KMS-11 (cell line): ENCODE results near the gene XRCC1.
A peak's percentile ranks its signal among the peaks of the same experiment; 100 is the strongest.

Experiments used
- H2AFZ ChIP-seq: fragments of 200-600 bp; sonication (generic); 2 replicates; pipeline ENCODE4 v1.6.1; 2016; ENCODE audit warnings: antibody characterized with exemption, mixed run types, low read depth
- H3K27ac ChIP-seq: fragments of 200-600 bp; sonication (generic); 2 replicates; pipeline ENCODE4 v1.6.1; 2016; ENCODE audit warnings: mild to moderate bottlenecking, mixed run types
- H3K27me3 ChIP-seq: fragments of 200-600 bp; sonication (generic); 2 replicates; pipeline ENCODE4 v1.6.1; 2017; ENCODE audit warnings: mild to moderate bottlenecking, low read depth, mixed run types, moderate library complexity; ENCODE audit not compliant: insufficient read depth
- H3K36me3 ChIP-seq: fragments of 200-600 bp; sonication (generic); 2 replicates; pipeline ENCODE4 v1.6.1; 2017; ENCODE audit warnings: mild to moderate bottlenecking, mixed run types; ENCODE audit not compliant: insufficient read depth
- H3K4me1 ChIP-seq: fragments of 200-600 bp; sonication (generic); 2 replicates; pipeline ENCODE4 v1.6.1; 2016; ENCODE audit warnings: mild to moderate bottlenecking, low read depth, mixed run types; ENCODE audit not compliant: poor library complexity, severe bottlenecking
- H3K4me2 ChIP-seq: fragments of 200-600 bp; sonication (generic); 2 replicates; pipeline ENCODE4 v1.7.0; 2016; ENCODE audit warnings: mild to moderate bottlenecking, mixed run types
- H3K4me3 ChIP-seq: fragments of 200-600 bp; sonication (generic); IDR thresholded peaks from 2 replicates; pipeline ENCODE4 v1.6.1; 2017; ENCODE audit warnings: low read depth, low read length, mixed read lengths; ENCODE audit not compliant: insufficient read depth
- H3K79me2 ChIP-seq: fragments of 200-600 bp; sonication (generic); 2 replicates; pipeline ENCODE4 v1.6.1; 2016; ENCODE audit warnings: low read depth, mixed run types; ENCODE audit not compliant: insufficient read depth
- H3K9ac ChIP-seq: fragments of 200-600 bp; sonication (generic); 2 replicates; pipeline ENCODE4 v1.6.1; 2016; ENCODE audit warnings: mild to moderate bottlenecking, mixed run types
- H4K20me1 ChIP-seq: fragments of 200-600 bp; sonication (generic); 2 replicates; pipeline ENCODE4 v1.6.1; 2016; ENCODE audit warnings: mild to moderate bottlenecking, mixed run types; ENCODE audit not compliant: insufficient read depth
- CTCF ChIP-seq: fragments of 200-600 bp; sonication (generic); conservative IDR thresholded peaks from 2 replicates; pipeline ENCODE4 v1.6.1; 2017; ENCODE audit warnings: low read depth, mild to moderate bottlenecking, antibody characterized with exemption, low read length, moderate library complexity, mixed read lengths

XRCC1 gene

DNA sequence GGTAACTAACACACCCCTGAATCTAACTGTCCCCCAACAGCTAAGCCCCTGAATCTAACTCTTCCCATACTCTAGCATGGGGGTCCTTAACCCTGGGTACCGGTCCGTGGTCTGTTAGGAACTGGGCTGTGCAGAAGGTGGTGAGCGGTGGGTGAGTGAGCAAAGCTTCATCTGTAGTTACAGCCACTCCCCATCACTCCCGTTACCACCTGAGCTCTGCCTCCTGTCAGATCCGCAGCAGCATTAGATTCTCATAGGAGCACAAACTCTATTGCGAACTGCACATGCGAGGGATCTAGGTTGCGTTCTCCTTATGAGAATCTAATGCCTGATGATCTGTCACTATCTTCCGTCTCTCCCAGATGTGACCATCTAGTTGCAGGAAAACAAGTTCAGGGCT, 64.6 kb downstream of the XRCC1 start:
- no peak for TF ChIP-seq CTCF
- no peaks in the 10 kb centered on the region for H3K79me2 ChIP-seq
- H3K4me2 ChIP-seq: no peak overlapping the region
- no peak overlapping the region for H3K4me3 ChIP-seq
- no peaks in the 10 kb centered on the region for H3K36me3 ChIP-seq
- H3K4me1 ChIP-seq: no peaks in the 10 kb centered on the region
- H2AFZ ChIP-seq: no peak overlapping the region
- H3K27ac ChIP-seq: no peak overlapping the region
- H3K27me3 ChIP-seq: no peaks in the 10 kb centered on the region
- no peak overlapping the region for H3K9ac ChIP-seq
- H4K20me1 ChIP-seq: no peaks in the 10 kb centered on the region

- no peak for TF ChIP-seq CTCF
- Histone ChIP-seq H3K4me2 (no peak overlapping the region), H4K20me1 (no peaks in the 10 kb centered on the region), H3K79me2 (no peaks in the 10 kb centered on the region), H3K27me3 (no peaks in the 10 kb centered on the region), H3K4me3 (no peak overlapping the region), H3K9ac (no peak overlapping the region), H3K27ac (no peak overlapping the region), H3K4me1 (peaks cover 11% of the 10 kb centered on the region), H3K36me3 (no peaks in the 10 kb centered on the region), H2AFZ (no peak overlapping the region)
These were observed 67.4 kb downstream of the XRCC1 start for GRCh38 chr19:43507880-43508279.

DNA sequence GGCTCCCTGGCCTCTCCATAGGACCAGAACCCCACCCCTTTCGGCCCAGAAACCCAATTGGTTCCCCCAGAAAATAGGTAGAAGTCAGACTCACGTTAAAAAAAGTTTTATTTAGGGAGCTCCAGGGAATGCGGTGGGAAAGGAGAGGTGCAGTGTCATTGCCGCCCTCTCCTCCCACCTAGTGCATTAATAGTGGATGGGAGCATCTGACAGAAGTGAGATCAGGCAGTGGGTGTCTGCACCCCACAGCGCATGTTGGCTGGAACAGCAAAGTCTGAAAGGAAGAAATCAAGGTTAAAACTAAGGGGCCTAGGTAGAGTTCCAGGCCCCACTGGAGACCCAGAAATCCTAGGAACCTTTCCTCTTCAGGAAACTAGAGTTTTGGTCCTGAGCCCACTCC, 68.7 kb downstream of the XRCC1 start:
- H3K27me3 ChIP-seq: no peaks in the 10 kb centered on the region
- H2AFZ ChIP-seq: no peak overlapping the region
- no peak overlapping the region for H3K27ac ChIP-seq
- H4K20me1 ChIP-seq: no peaks in the 10 kb centered on the region
- TF ChIP-seq CTCF: no peak
- H3K79me2 ChIP-seq: no peaks in the 10 kb centered on the region
- no peak overlapping the region for H3K4me3 ChIP-seq
- no peak overlapping the region for H3K4me2 ChIP-seq
- no peaks in the 10 kb centered on the region for H3K36me3 ChIP-seq
- H3K9ac ChIP-seq: no peak overlapping the region
- H3K4me1 ChIP-seq: peaks cover 11% of the 10 kb centered on the region

DNA sequence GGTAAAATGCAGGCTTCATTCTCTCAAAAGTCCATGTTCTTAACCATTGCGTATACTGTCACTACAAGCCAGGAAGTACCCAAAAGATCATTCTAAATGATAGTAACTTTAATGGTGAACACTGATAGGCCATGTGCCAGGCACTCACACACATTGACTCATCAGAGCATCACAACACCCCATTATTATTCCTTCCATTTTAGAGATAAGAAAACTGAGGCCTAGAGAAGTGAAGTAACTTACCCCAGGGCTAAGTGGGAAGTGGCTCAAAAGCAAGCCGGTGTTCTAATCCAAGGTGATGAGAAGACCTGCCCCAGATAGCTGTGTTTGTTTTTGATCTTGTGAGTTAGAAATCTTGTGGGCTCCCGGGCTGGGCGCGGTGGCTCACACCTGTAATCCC, 69.4 kb downstream of the XRCC1 start:
- H3K4me3 ChIP-seq: no peak overlapping the region
- no peak overlapping the region for H3K4me2 ChIP-seq
- no peaks in the 10 kb centered on the region for H3K79me2 ChIP-seq
- no peaks in the 10 kb centered on the region for H4K20me1 ChIP-seq
- peaks cover 11% of the 10 kb centered on the region for H3K4me1 ChIP-seq
- no peak overlapping the region for H3K9ac ChIP-seq
- H2AFZ ChIP-seq: no peak overlapping the region
- no peaks in the 10 kb centered on the region for H3K27me3 ChIP-seq
- H3K27ac ChIP-seq: no peak overlapping the region
- no peak for TF ChIP-seq CTCF
- H3K36me3 ChIP-seq: no peaks in the 10 kb centered on the region

GRCh38 chr19:43505186-43505456, 70.2 kb downstream of the XRCC1 start:
- no peak overlapping the region for H3K4me3 ChIP-seq
- H3K4me1 ChIP-seq: peaks cover 11% of the 10 kb centered on the region
- H3K4me2 ChIP-seq: peak overlapping the region; percentile 96
- no peak overlapping the region for H3K27ac ChIP-seq
- no peaks in the 10 kb centered on the region for H3K36me3 ChIP-seq
- H2AFZ ChIP-seq: peak overlapping the region; percentile 100
- H4K20me1 ChIP-seq: no peaks in the 10 kb centered on the region
- no peak overlapping the region; the same call in 1 of the 2 replicates for H3K9ac ChIP-seq
- no peaks in the 10 kb centered on the region for H3K79me2 ChIP-seq
- no peak for TF ChIP-seq CTCF
- H3K27me3 ChIP-seq: no peaks in the 10 kb centered on the region
